GM21367 (cell line): Measurements from ENCODE around the gene ARHGEF26.
A peak's percentile ranks its signal among the peaks of the same experiment; 100 is the strongest.
"Not testable (repeated sequence)": the region's sequence is repeated elsewhere in the genome, so short reads cannot be mapped to it uniquely, and the experiment has no call there.

Source experiments
- ATAC-seq: cut with Tn5 transposase; IDR thresholded peaks from one replicate; pipeline ENCODE4 v1.9.1; 2021; ENCODE audit not compliant: unreplicated experiment

ARHGEF26 gene

GRCh38 chr3:154120961-154121700, at the start of gene ARHGEF26:
Gene ARHGEF26 (plus strand): TSS chr3:154121390. CDS start chr3:154121993, 603 bp downstream.
- peak; percentile 75 for ATAC-seq

- no peak for ATAC-seq
Measured at GRCh38 chr3:154074966-154075365, 46.2 kb upstream of the ARHGEF26 start.

- ATAC-seq: no peak
Measured at GRCh38 chr3:154078672-154079071, 42.5 kb upstream of the ARHGEF26 start.

- no peak for ATAC-seq
Measured at GRCh38 chr3:154081305-154081704, 39.9 kb upstream of the ARHGEF26 start.

- no peak for ATAC-seq
Measured at GRCh38 chr3:154085071-154085470, 36.1 kb upstream of the ARHGEF26 start.

GRCh38 chr3:154085799-154086198, 35.4 kb upstream of the ARHGEF26 start:
- no peak for ATAC-seq

GRCh38 chr3:154086286-154086685, 34.9 kb upstream of the ARHGEF26 start:
- no peak for ATAC-seq

- ATAC-seq: not testable (repeated sequence)
Measured at GRCh38 chr3:154087756-154088480, 33.3 kb upstream of the ARHGEF26 start.

- no peak for ATAC-seq
Measured at GRCh38 chr3:154089421-154090420, 31.5 kb upstream of the ARHGEF26 start.

- no peak for ATAC-seq
Measured at GRCh38 chr3:154094051-154094450, 27.1 kb upstream of the ARHGEF26 start.

GRCh38 chr3:154095832-154096421, 25.3 kb upstream of the ARHGEF26 start:
- ATAC-seq: no peak

GRCh38 chr3:154098376-154098775, 22.8 kb upstream of the ARHGEF26 start:
- no peak for ATAC-seq

- no peak for ATAC-seq
Measured at GRCh38 chr3:154100556-154100955, 20.6 kb upstream of the ARHGEF26 start.

GRCh38 chr3:154101250-154101649, 19.9 kb upstream of the ARHGEF26 start:
- ATAC-seq: no peak

- no peak for ATAC-seq
Measured at GRCh38 chr3:154102225-154102624, 19.0 kb upstream of the ARHGEF26 start.

GRCh38 chr3:154105218-154105975, 15.8 kb upstream of the ARHGEF26 start:
- ATAC-seq: no peak

- ATAC-seq: no peak
Measured at GRCh38 chr3:154111365-154111935, 9.7 kb upstream of the ARHGEF26 start.

GRCh38 chr3:154112146-154112852, 8.9 kb upstream of the ARHGEF26 start:
- ATAC-seq: no peak

GRCh38 chr3:154113609-154114008, 7.6 kb upstream of the ARHGEF26 start:
- no peak for ATAC-seq
